ENCODE data around the gene SLC43A2.
A peak's percentile ranks its signal among the peaks of the same experiment; 100 is the strongest.

SLC43A2 gene

DNA sequence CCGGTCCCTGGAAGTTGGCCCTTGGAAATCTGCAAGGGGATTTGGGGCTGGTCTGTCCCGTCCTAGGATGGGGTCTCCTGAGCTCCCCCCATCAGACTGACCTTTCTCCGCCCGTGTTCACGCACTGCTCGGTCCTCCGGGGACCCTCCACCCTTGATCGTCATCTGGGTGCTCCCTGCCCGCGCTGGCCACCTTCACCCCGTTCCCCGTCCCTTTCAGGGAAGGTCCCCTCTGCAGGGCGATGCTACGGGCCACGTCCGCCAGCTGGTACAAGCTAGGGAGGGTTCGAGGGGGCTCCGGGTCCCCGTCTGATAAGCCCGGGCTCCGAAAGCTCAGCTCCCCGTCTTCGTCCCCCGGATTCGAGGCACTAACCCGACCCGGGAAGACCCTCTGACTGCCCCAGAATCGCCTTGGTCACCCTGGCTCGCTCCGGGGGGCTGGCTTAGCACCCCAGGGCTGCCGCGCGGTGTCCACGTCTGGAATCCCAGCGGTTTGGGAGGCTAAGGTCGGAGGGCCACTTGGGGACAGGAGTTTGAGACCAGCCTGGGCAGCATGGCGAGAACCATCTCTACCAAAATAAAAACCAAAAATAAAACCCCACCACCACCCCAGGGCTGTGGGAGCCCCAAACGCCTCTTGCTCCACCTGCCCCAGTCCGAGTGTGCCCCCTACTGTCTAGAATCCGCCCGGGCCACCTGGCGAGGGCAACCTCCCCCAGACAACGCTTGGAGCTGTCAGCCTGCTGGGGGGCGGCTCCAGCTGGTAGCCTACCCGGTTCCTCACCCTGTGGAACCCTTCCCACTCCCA lies 1.1 kb upstream of the SLC43A2 start:
- TF ChIP-seq TCF12 (IDR thresholded peaks at IDR 0.05; ENCODE audit: low read depth) (no peak; the same call in 1 of the 2 replicates), RAD21 (IDR thresholded peaks at IDR 0.05; ENCODE audit: low read depth) (peak; percentile 84), CREB1 (IDR thresholded peaks at IDR 0.05; ENCODE audit: low read depth) (no peak), ZBTB7A (IDR thresholded peaks at IDR 0.05; ENCODE audit: low read depth) (peak; percentile 88), TAF1 (IDR thresholded peaks at IDR 0.05; ENCODE audit: low read depth) (no peak), EP300 (IDR thresholded peaks at IDR 0.05; ENCODE audit: borderline replicate concordance) (no peak), YY1 (IDR thresholded peaks at IDR 0.05; ENCODE audit: low read depth) (no peak), EGR1 (IDR thresholded peaks at IDR 0.05) (no peak), TEAD4 (IDR thresholded peaks at IDR 0.05) (no peak), NFIC (IDR thresholded peaks at IDR 0.05) (0 out of 2 replicates have a peak, but pooled peaks have one; percentile 13), FOXM1 (IDR thresholded peaks at IDR 0.05; ENCODE audit: borderline replicate concordance, low read depth) (no peak), CEBPB (IDR thresholded peaks at IDR 0.05) (no peak)
- TF ChIP-seq, protein P1, sequence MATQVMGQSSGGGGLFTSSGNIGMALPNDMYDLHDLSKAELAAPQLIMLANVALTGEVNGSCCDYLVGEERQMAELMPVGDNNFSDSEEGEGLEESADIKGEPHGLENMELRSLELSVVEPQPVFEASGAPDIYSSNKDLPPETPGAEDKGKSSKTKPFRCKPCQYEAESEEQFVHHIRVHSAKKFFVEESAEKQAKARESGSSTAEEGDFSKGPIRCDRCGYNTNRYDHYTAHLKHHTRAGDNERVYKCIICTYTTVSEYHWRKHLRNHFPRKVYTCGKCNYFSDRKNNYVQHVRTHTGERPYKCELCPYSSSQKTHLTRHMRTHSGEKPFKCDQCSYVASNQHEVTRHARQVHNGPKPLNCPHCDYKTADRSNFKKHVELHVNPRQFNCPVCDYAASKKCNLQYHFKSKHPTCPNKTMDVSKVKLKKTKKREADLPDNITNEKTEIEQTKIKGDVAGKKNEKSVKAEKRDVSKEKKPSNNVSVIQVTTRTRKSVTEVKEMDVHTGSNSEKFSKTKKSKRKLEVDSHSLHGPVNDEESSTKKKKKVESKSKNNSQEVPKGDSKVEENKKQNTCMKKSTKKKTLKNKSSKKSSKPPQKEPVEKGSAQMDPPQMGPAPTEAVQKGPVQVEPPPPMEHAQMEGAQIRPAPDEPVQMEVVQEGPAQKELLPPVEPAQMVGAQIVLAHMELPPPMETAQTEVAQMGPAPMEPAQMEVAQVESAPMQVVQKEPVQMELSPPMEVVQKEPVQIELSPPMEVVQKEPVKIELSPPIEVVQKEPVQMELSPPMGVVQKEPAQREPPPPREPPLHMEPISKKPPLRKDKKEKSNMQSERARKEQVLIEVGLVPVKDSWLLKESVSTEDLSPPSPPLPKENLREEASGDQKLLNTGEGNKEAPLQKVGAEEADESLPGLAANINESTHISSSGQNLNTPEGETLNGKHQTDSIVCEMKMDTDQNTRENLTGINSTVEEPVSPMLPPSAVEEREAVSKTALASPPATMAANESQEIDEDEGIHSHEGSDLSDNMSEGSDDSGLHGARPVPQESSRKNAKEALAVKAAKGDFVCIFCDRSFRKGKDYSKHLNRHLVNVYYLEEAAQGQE (IDR thresholded peaks at IDR 0.05; ENCODE audit: low read depth), result no peak
- TF ChIP-seq, protein P2, sequence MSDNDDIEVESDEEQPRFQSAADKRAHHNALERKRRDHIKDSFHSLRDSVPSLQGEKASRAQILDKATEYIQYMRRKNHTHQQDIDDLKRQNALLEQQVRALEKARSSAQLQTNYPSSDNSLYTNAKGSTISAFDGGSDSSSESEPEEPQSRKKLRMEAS (IDR thresholded peaks at IDR 0.05), result peak; percentile 23; the same call in 1 of the 2 replicates
- TF ChIP-seq, protein P3, sequence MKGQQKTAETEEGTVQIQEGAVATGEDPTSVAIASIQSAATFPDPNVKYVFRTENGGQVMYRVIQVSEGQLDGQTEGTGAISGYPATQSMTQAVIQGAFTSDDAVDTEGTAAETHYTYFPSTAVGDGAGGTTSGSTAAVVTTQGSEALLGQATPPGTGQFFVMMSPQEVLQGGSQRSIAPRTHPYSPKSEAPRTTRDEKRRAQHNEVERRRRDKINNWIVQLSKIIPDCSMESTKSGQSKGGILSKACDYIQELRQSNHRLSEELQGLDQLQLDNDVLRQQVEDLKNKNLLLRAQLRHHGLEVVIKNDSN (IDR thresholded peaks at IDR 0.05), result no peak

- TF ChIP-seq CEBPB (IDR thresholded peaks at IDR 0.05), result no peak
- TF ChIP-seq, protein P3 (IDR thresholded peaks at IDR 0.05), result no peak
- no peak for TF ChIP-seq NFIC (IDR thresholded peaks at IDR 0.05)
- TF ChIP-seq YY1 (IDR thresholded peaks at IDR 0.05; ENCODE audit: low read depth), result 0 out of 2 replicates have a peak, but pooled peaks have one; percentile 38
- peak; percentile 10; the same call in 1 of the 2 replicates for TF ChIP-seq FOXM1 (IDR thresholded peaks at IDR 0.05; ENCODE audit: borderline replicate concordance, low read depth)
- no peak for TF ChIP-seq TEAD4 (IDR thresholded peaks at IDR 0.05)
- TF ChIP-seq EP300 (IDR thresholded peaks at IDR 0.05; ENCODE audit: borderline replicate concordance), result peak; percentile 30
- TF ChIP-seq RAD21 (IDR thresholded peaks at IDR 0.05; ENCODE audit: low read depth), result peak; percentile 15; the same call in 1 of the 2 replicates
- TF ChIP-seq, protein P2 (IDR thresholded peaks at IDR 0.05), result no peak
- no peak; the same call in 1 of the 2 replicates for TF ChIP-seq ZBTB7A (IDR thresholded peaks at IDR 0.05; ENCODE audit: low read depth)
- no peak for TF ChIP-seq CREB1 (IDR thresholded peaks at IDR 0.05; ENCODE audit: low read depth)
- no peak for TF ChIP-seq TCF12 (IDR thresholded peaks at IDR 0.05; ENCODE audit: low read depth)
- TF ChIP-seq TAF1 (IDR thresholded peaks at IDR 0.05; ENCODE audit: low read depth), result peak; percentile 69
- TF ChIP-seq, protein P1 (IDR thresholded peaks at IDR 0.05; ENCODE audit: low read depth), result no peak
- no peak for TF ChIP-seq EGR1 (IDR thresholded peaks at IDR 0.05)
Observed at GRCh38 chr17:1628856-1629503, 346 bp upstream of the SLC43A2 start.

DNA sequence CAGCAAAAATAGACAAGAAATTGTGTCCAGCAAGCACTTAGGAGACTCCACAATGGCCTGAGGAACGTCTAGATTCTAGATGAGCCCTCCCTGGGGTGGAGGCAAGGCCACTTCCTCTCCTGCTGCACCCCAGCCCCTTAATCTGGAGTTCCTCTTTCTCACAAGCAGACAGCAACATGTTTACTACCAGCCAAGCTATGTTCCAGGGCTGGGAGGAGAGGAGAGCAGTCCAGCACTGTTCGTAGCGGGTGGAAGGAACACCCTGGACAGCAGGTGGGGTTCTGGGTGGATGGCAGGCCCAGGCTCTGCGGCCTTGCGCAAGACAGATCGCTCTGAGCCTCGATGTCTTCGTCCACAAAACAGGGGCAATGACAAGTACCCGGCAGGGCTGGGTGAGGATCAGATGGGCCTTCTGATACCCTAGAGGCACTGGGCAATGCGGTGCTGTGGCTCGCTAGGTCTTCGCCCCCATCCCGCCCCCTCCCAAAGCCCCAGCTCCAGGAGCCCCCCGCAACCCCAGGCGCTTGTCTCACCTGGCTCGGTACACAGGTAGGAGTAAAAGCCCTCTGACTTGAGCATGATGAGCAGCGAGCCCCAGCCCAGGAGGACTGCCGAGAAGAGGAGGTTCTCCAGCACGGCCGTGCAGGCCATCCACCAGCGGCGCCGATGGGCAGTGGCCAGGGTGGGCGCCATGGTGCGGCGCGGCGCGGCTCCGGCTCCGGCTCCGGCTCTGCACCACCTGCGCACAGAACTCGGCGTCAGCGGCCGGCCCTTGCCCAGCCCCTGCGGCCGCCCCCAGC lies 1.3 kb downstream of the SLC43A2 start:
- peak; percentile 85 for TF ChIP-seq CEBPB (IDR thresholded peaks at IDR 0.05)
- TF ChIP-seq, protein P3 (IDR thresholded peaks at IDR 0.05), result no peak

GRCh38 chr17:1626333-1626732 lies 2.3 kb downstream of the SLC43A2 start:
- TF ChIP-seq RAD21 (IDR thresholded peaks at IDR 0.05; ENCODE audit: low read depth) (no peak), EGR1 (IDR thresholded peaks at IDR 0.05) (no peak), TCF12 (IDR thresholded peaks at IDR 0.05; ENCODE audit: low read depth) (no peak), NFIC (IDR thresholded peaks at IDR 0.05) (no peak), TAF1 (IDR thresholded peaks at IDR 0.05; ENCODE audit: low read depth) (no peak), FOXM1 (IDR thresholded peaks at IDR 0.05; ENCODE audit: borderline replicate concordance, low read depth) (no peak), ZBTB7A (IDR thresholded peaks at IDR 0.05; ENCODE audit: low read depth) (no peak), TEAD4 (IDR thresholded peaks at IDR 0.05) (no peak), CREB1 (IDR thresholded peaks at IDR 0.05; ENCODE audit: low read depth) (no peak), EP300 (IDR thresholded peaks at IDR 0.05; ENCODE audit: borderline replicate concordance) (no peak), CEBPB (IDR thresholded peaks at IDR 0.05) (no peak), YY1 (IDR thresholded peaks at IDR 0.05; ENCODE audit: low read depth) (no peak)
- TF ChIP-seq, protein P2 (IDR thresholded peaks at IDR 0.05), result no peak
- TF ChIP-seq, protein P3 (IDR thresholded peaks at IDR 0.05), result no peak
- TF ChIP-seq, protein P1 (IDR thresholded peaks at IDR 0.05; ENCODE audit: low read depth), result no peak
